ENCODE data around the gene KCNIP1. TPM values are rescaled to one million over a fixed set of nuclear protein-coding genes. Genes with fewer than 3 reads are reported as not detected.
A peak's percentile ranks its signal among the peaks of the same experiment; 100 is the strongest.

Gene KCNIP1
- total and polyA plus RNA-seq, 11 donors: 0.52 to 1.3 (median 1.2) TPM; not detected in 8

DNA sequence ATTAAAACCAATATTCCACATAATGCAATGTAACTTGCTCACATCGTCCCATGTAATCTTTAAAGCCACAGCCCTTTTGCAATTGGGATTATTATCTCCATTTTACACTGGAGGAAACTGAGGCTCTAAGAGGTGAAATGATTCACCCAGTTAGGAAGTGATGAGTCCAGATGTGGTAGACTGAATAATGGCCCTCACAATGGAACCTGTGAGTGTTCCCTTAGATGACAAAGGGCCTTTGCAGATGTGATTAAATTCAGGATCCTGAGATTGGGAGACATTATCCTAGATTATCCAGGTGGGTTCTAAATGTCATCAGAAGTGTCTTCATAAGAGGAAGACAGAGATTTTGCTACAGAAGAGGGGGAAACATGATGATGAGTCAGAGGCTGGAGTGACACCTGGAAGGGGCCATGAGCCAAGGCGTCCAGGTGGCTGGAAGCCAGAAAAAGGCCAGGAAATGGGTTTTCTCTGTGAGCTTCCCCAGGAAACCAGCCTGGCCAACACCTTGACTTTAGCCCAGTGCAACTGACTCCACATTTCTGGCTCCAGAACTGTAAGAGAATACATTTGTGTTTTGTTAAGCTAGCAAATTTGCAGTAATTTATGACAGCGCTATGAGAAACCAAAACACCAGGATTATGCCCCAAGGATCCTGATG is 139.1 kb downstream of the KCNIP1 start:
- DNase-seq: no peak
- peak in 1 of 4 donors; percentile 51 for ATAC-seq
- intact Hi-C loops (cut with DNase I): loop anchor here in 4 of 10 donors (5.0 to 10.0 kb wide), 3 partner anchors 92 to 694 kb away; no protein-coding TSS in a partner anchor
- WGBS, 4 donors: 45 to 72% (median 57%) methylated on average over 3 of the region's 3 CpGs
- Histone ChIP-seq H3K9me3 (no peaks in the 10 kb centered on the region), H3K27me3 (peaks cover 0 to 16% (median 0%) of the 10 kb centered on the region in 9 donors), H3K4me1 (peaks cover 0 to 7% (median 0%) of the 10 kb centered on the region in 12 donors), H3K4me3 (no peak overlapping the region), H3K36me3 (no peaks in the 10 kb centered on the region), H3K27ac (no peak overlapping the region)
- no peak for TF ChIP-seq POLR2A (IDR thresholded peaks at IDR 0.05)

DNA sequence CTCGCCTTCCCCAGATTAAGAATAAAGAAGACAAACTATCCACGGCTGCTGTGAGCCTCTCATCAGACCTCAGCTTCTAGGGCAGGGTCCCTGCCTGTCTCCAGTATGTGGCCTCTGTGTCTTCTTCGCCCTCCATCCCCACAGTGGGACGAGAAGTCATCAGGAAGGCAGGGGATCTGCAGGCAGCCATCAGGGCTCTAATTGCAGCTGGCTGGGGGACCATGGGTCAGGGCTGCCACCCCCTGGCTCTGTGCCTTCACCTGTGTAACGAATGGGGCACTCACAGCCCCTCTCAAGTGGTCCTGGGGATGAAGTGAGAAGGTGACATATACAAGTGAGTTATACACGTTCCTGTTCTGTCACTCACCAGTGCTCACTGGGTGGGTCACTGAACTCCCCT is 139.8 kb downstream of the KCNIP1 start:
- Histone ChIP-seq H3K36me3 (no peaks in the 10 kb centered on the region), H3K4me1 (peaks cover 0 to 4% (median 0%) of the 10 kb centered on the region in 12 donors), H3K9me3 (no peaks in the 10 kb centered on the region), H3K4me3 (no peak overlapping the region), H3K27me3 (peaks cover 0 to 16% (median 0%) of the 10 kb centered on the region in 9 donors), H3K27ac (no peak overlapping the region)
- TF ChIP-seq, protein P1, sequence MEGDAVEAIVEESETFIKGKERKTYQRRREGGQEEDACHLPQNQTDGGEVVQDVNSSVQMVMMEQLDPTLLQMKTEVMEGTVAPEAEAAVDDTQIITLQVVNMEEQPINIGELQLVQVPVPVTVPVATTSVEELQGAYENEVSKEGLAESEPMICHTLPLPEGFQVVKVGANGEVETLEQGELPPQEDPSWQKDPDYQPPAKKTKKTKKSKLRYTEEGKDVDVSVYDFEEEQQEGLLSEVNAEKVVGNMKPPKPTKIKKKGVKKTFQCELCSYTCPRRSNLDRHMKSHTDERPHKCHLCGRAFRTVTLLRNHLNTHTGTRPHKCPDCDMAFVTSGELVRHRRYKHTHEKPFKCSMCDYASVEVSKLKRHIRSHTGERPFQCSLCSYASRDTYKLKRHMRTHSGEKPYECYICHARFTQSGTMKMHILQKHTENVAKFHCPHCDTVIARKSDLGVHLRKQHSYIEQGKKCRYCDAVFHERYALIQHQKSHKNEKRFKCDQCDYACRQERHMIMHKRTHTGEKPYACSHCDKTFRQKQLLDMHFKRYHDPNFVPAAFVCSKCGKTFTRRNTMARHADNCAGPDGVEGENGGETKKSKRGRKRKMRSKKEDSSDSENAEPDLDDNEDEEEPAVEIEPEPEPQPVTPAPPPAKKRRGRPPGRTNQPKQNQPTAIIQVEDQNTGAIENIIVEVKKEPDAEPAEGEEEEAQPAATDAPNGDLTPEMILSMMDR (IDR thresholded peaks at IDR 0.05): no peak
- no peak for TF ChIP-seq POLR2A (IDR thresholded peaks at IDR 0.05)
- DNase-seq: no peak
- ATAC-seq: no peak
- intact Hi-C loops (cut with DNase I): loop anchor here in 4 of 10 donors (5.0 to 10.0 kb wide), 3 partner anchors 91 to 694 kb away; no protein-coding TSS in a partner anchor
- WGBS, 4 donors: 71 to 81% (median 75%) methylated on average over 6 of the region's 6 CpGs

DNA sequence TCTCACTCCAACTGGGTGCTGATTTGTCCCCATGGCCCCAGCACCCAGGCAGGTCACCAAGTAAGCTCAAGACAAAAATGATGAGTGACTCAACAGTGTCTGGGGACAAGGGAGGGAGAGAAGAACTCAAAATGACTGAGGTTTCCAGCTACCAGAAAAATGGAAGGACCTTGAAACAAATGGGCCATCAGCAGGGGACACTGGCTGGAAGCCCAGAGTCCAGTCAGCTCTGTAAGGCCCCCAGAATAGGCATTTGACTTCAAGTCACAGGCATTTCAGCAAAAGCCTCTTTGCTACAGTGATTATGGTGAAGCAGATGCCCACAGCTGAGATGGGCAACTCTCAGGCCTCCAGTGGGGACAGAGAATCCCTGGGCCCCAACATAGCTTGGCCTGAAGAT is 140.7 kb downstream of the KCNIP1 start:
- H3K4me3 ChIP-seq: no peak overlapping the region
- intact Hi-C loops (cut with DNase I): loop anchor here in 4 of 10 donors (5.0 to 10.0 kb wide), 3 partner anchors 90 to 693 kb away; no protein-coding TSS in a partner anchor
- peaks cover 0 to 4% (median 0%) of the 10 kb centered on the region in 12 donors for H3K4me1 ChIP-seq
- no peaks in the 10 kb centered on the region for H3K9me3 ChIP-seq
- TF ChIP-seq, protein P1 (IDR thresholded peaks at IDR 0.05): no peak
- TF ChIP-seq POLR2A (IDR thresholded peaks at IDR 0.05): no peak
- no peak for ATAC-seq
- no peak for DNase-seq
- no peak overlapping the region for H3K27ac ChIP-seq
- peaks cover 0 to 18% (median 0%) of the 10 kb centered on the region in 9 donors for H3K27me3 ChIP-seq
- H3K36me3 ChIP-seq: no peaks in the 10 kb centered on the region

DNA sequence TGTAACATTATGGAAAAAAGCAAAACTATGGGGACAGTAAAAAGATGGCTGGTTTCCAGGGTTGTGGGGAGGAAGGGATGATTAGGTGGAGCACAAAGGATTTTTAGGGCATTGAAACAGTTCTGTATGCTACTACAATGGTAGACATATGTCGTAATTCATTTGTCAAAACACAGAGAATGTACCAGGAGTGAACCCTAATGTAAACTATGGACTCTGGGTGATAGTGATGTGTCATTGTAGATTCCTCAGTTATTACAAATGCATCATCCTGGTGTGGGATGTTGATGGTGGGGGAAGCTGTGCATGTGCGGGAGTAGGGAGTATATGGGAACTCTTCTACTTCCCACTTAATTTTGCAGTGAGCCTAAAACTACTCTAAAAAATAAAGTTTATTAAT is 144.7 kb downstream of the KCNIP1 start:
- TF ChIP-seq, protein P1 (IDR thresholded peaks at IDR 0.05): no peak
- TF ChIP-seq POLR2A (IDR thresholded peaks at IDR 0.05): no peak
- no peak overlapping the region for H3K4me3 ChIP-seq
- no peaks in the 10 kb centered on the region for H3K9me3 ChIP-seq
- H3K4me1 ChIP-seq: peaks cover 0 to 3% (median 0%) of the 10 kb centered on the region in 12 donors
- intact Hi-C loops (cut with DNase I): loop anchor here in 1 of 10 donors (10.0 kb wide), 1 partner anchor 86 kb away; no protein-coding TSS in a partner anchor
- H3K36me3 ChIP-seq: no peaks in the 10 kb centered on the region
- 87 to 92% (median 91%) methylated on average over 2 of the region's 2 CpGs for WGBS, 4 donors
- ATAC-seq (no peak), DNase-seq (no peak)
- H3K27me3 ChIP-seq: peaks cover 0 to 20% (median 0%) of the 10 kb centered on the region in 9 donors
- H3K27ac ChIP-seq: no peak overlapping the region

All from heart left ventricle (tissue), 16 donors.